Measurements from ENCODE around the gene ANKRD33. TPM values are rescaled to one million over a fixed set of nuclear protein-coding genes. Genes with fewer than 3 reads are reported as not detected.
A peak's percentile ranks its signal among the peaks of the same experiment; 100 is the strongest.

The ANKRD33 gene
- total RNA-seq, 1 donor from 2014 or later: not detected

DNA sequence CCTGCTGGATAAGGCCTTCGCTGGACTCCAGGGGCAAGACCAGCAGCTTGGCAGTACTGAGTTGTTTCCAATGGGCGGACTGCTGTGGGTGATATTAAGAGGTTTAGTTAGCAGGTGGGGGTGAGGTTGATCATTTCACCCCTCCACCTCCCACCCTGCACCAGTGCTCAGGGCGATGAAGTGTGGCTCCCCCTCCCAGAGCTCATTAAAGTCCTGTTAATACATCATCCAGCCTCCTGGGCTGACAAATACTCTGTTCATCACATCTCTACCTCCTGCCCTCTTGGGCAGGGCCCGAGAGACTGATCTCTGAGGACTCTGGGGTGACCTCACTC is 37.0 kb upstream of the ANKRD33 start:
- no peak for DNase-seq
- Mint-ChIP-seq H3K36me3 (ENCODE audit: unreplicated experiment) (no peaks in the 10 kb centered on the region), H3K27me3 (ENCODE audit: unreplicated experiment) (peaks cover 16% of the 10 kb centered on the region), H3K9me3 (ENCODE audit: unreplicated experiment) (peaks cover 5% of the 10 kb centered on the region), H3K4me1 (ENCODE audit: low read depth, unreplicated experiment) (peaks cover 8% of the 10 kb centered on the region), H3K27ac (ENCODE audit: unreplicated experiment) (no peak overlapping the region), H3K4me3 (ENCODE audit: unreplicated experiment) (no peak overlapping the region)
- TF ChIP-seq CTCF (IDR thresholded peaks at IDR 0.05; ENCODE audit: partially characterized antibody, unreplicated experiment): no peak

- Mint-ChIP-seq H3K36me3 (ENCODE audit: unreplicated experiment) (no peaks in the 10 kb centered on the region), H3K9me3 (ENCODE audit: unreplicated experiment) (peaks cover 5% of the 10 kb centered on the region), H3K27me3 (ENCODE audit: unreplicated experiment) (peaks cover 15% of the 10 kb centered on the region), H3K27ac (ENCODE audit: unreplicated experiment) (no peak overlapping the region), H3K4me1 (ENCODE audit: low read depth, unreplicated experiment) (peaks cover 8% of the 10 kb centered on the region), H3K4me3 (ENCODE audit: unreplicated experiment) (no peak overlapping the region)
- no peak for TF ChIP-seq CTCF (IDR thresholded peaks at IDR 0.05; ENCODE audit: partially characterized antibody, unreplicated experiment)
- no peak for DNase-seq
Observed at GRCh38 chr12:51851413-51852124, 36.3 kb upstream of the ANKRD33 start.

DNA sequence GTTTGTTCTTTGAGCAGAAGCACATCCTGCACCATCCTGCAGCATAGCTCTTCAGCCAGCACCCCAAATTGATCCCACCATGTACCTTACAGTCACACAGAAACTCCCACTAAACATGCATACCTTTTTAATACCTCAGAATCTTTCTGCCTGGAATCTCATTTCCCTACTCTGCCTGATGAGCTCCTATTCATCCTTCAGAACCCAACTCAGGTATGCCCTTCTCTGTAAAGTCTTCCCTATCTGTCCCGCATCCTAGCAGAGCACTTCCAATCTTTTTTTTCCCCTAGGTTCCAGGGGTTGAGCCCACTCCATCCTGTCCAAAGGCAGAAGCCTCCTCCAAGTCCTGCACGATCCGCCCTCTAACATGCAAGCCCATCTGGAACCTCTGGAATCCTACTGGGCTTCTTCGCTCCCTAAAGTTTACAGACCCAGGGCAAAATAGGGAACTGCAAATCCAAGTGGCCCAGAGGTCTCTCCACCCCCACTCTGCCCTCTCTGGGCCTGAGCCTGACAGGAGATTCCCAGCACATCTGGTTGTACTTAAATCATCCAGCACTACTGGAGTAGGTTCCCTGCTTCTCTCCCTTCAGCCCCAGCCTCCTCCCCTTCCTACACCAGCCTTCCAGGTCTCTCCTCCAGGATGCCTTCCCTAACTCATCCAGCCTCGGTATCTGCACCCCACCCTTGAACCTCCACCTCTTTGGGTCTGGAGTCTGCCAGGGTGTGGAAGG is 35.3 kb upstream of the ANKRD33 start:
- Mint-ChIP-seq H3K9me3 (ENCODE audit: unreplicated experiment) (peaks cover 5% of the 10 kb centered on the region), H3K36me3 (ENCODE audit: unreplicated experiment) (no peaks in the 10 kb centered on the region), H3K27me3 (ENCODE audit: unreplicated experiment) (peaks cover 17% of the 10 kb centered on the region), H3K27ac (ENCODE audit: unreplicated experiment) (no peak overlapping the region), H3K4me3 (ENCODE audit: unreplicated experiment) (peak overlapping the region; percentile 12), H3K4me1 (ENCODE audit: low read depth, unreplicated experiment) (peaks cover 10% of the 10 kb centered on the region)
- no peak for DNase-seq
- TF ChIP-seq CTCF (IDR thresholded peaks at IDR 0.05; ENCODE audit: partially characterized antibody, unreplicated experiment): no peak

- Mint-ChIP-seq H3K9me3 (ENCODE audit: unreplicated experiment) (peaks cover 5% of the 10 kb centered on the region), H3K36me3 (ENCODE audit: unreplicated experiment) (no peaks in the 10 kb centered on the region), H3K27me3 (ENCODE audit: unreplicated experiment) (peaks cover 16% of the 10 kb centered on the region), H3K27ac (ENCODE audit: unreplicated experiment) (peak overlapping the region; percentile 84), H3K4me1 (ENCODE audit: low read depth, unreplicated experiment) (peaks cover 8% of the 10 kb centered on the region), H3K4me3 (ENCODE audit: unreplicated experiment) (peak overlapping the region; percentile 84)
- DNase-seq: peak; percentile 59
- no peak for TF ChIP-seq CTCF (IDR thresholded peaks at IDR 0.05; ENCODE audit: partially characterized antibody, unreplicated experiment)
Observed at GRCh38 chr12:51855586-51856428, 32.1 kb upstream of the ANKRD33 start.

Measured in glutamatergic neuron (in vitro differentiated cells).